Neural progenitor cell (in vitro differentiated cells): ENCODE results near the gene ZNF19. TPM values are rescaled to one million over a fixed set of nuclear protein-coding genes. Genes with fewer than 3 reads are reported as not detected.

Source experiments
- DNase-seq: peaks from one replicate; pipeline ENCODE4 v3.0.0-alpha.2; 2016; ENCODE audit warnings: low spot score
- H2AFZ ChIP-seq: fragments of 200-600 bp; sonication (generic); replicated peaks from 2 replicates; pipeline ENCODE4 v1.6.1; 2016; ENCODE audit warnings: antibody characterized with exemption
- H3F3A ChIP-seq: fragments of 200-600 bp; sonication (generic); 2 replicates; pipeline ENCODE4 v1.6.1; 2016; ENCODE audit warnings: antibody characterized with exemption, low read depth
- H3K27ac ChIP-seq: fragments of 200-600 bp; sonication (generic); 2 replicates; pipeline ENCODE4 v1.5.1; 2016; ENCODE audit warnings: mild to moderate bottlenecking
- H3K27me3 ChIP-seq: fragments of 200-600 bp; sonication (generic); 2 replicates; pipeline ENCODE4 v1.6.1; 2016; ENCODE audit warnings: mild to moderate bottlenecking, moderate library complexity
- H3K36me3 ChIP-seq: fragments of 200-600 bp; sonication (generic); 2 replicates; pipeline ENCODE4 v1.5.1; 2016
- H3K4me1 ChIP-seq: fragments of 200-600 bp; sonication (generic); 2 replicates; pipeline ENCODE4 v1.6.1; 2016; ENCODE audit warnings: mixed run types
- H3K4me2 ChIP-seq: fragments of 200-600 bp; sonication (generic); 2 replicates; pipeline ENCODE4 v1.6.1; 2016
- H3K4me3 ChIP-seq: fragments of 200-600 bp; sonication (generic); 2 replicates; pipeline ENCODE4 v1.5.1; 2016
- H3K79me2 ChIP-seq: fragments of 200-600 bp; sonication (generic); 2 replicates; pipeline ENCODE4 v1.6.1; 2016; ENCODE audit warnings: low read depth
- H3K9ac ChIP-seq: fragments of 200-600 bp; sonication (generic); 2 replicates; pipeline ENCODE4 v1.6.1; 2016
- H3K9me3 ChIP-seq: fragments of 200-600 bp; sonication (generic); 2 replicates; pipeline ENCODE4 v1.5.1; 2016; ENCODE audit warnings: low read depth
- H4K20me1 ChIP-seq: fragments of 200-600 bp; sonication (generic); 2 replicates; pipeline ENCODE4 v1.6.1; 2016; ENCODE audit warnings: low read depth
- H3K27ac Mint-ChIP-seq: 3 replicates; pipeline ENCODE4 v1.8.0; 2021; ENCODE audit warnings: mixed read lengths
- H3K27me3 Mint-ChIP-seq: 2 replicates; pipeline ENCODE4 v1.8.0; 2022; ENCODE audit warnings: low read depth, mild to moderate bottlenecking, inconsistent platforms, moderate library complexity, mixed read lengths; ENCODE audit not compliant: insufficient read depth
- H3K36me3 Mint-ChIP-seq: 3 replicates; pipeline ENCODE4 v1.8.0; 2021; ENCODE audit warnings: mixed read lengths
- H3K4me1 Mint-ChIP-seq: 3 replicates; pipeline ENCODE4 v1.8.0; 2021; ENCODE audit warnings: mixed read lengths
- H3K4me3 Mint-ChIP-seq: 3 replicates; pipeline ENCODE4 v1.8.0; 2021; ENCODE audit warnings: mild to moderate bottlenecking, moderate library complexity, mixed read lengths
- H3K9me3 Mint-ChIP-seq: 3 replicates; pipeline ENCODE4 v1.8.0; 2020; ENCODE audit warnings: mixed read lengths
- EZH2 ChIP-seq: fragments of 200-600 bp; sonication (generic); IDR thresholded peaks from 2 replicates; pipeline ENCODE4 v1.6.1; 2017; ENCODE audit warnings: antibody characterized with exemption, mild to moderate bottlenecking, moderate library complexity
- EZH2phosphoT487 ChIP-seq: fragments of 200-600 bp; sonication (generic); IDR thresholded peaks from 2 replicates; pipeline ENCODE4 v1.6.1; 2017; ENCODE audit warnings: antibody characterized with exemption
- total RNA-seq: library from RNA; depleted of rRNA; stranded (reverse); fragments of >200 nt; gene quantifications from 2 replicates; pipeline ENCODE4 v1.2.3, GENCODE V29; 2015; ENCODE audit warnings: low replicate concordance
- TF ChIP-seq, protein P1 (sequence below): fragments of 200-600 bp; sonication (generic); IDR thresholded peaks from 2 replicates; pipeline ENCODE4 v1.5.1; 2017; ENCODE audit warnings: antibody characterized with exemption, mild to moderate bottlenecking

Gene ZNF19
- total RNA-seq, 1 donor from 2014 or later = 13.9 TPM

- H3K36me3 ChIP-seq = no peaks in the 10 kb centered on the region
- no peaks in the 10 kb centered on the region for H3K27me3 ChIP-seq
- Mint-ChIP-seq H3K27me3 (no peaks in the 10 kb centered on the region), H3K36me3 (peaks cover 9% of the 10 kb centered on the region), H3K4me3 (peak overlapping the region; percentile 46), H3K9me3 (no peaks in the 10 kb centered on the region), H3K27ac (no peak overlapping the region), H3K4me1 (peaks cover 26% of the 10 kb centered on the region)
- peaks cover 32% of the 10 kb centered on the region for H3K79me2 ChIP-seq
- H3F3A ChIP-seq = no peaks in the 10 kb centered on the region
- DNase-seq = no peak
- peaks cover 7% of the 10 kb centered on the region for H3K4me1 ChIP-seq
- H3K4me2 ChIP-seq = peak overlapping the region; percentile 100
- TF ChIP-seq EZH2 (no peak), EZH2phosphoT487 (no peak)
- TF ChIP-seq, protein P1, sequence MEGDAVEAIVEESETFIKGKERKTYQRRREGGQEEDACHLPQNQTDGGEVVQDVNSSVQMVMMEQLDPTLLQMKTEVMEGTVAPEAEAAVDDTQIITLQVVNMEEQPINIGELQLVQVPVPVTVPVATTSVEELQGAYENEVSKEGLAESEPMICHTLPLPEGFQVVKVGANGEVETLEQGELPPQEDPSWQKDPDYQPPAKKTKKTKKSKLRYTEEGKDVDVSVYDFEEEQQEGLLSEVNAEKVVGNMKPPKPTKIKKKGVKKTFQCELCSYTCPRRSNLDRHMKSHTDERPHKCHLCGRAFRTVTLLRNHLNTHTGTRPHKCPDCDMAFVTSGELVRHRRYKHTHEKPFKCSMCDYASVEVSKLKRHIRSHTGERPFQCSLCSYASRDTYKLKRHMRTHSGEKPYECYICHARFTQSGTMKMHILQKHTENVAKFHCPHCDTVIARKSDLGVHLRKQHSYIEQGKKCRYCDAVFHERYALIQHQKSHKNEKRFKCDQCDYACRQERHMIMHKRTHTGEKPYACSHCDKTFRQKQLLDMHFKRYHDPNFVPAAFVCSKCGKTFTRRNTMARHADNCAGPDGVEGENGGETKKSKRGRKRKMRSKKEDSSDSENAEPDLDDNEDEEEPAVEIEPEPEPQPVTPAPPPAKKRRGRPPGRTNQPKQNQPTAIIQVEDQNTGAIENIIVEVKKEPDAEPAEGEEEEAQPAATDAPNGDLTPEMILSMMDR = no peak
- no peaks in the 10 kb centered on the region for H3K9me3 ChIP-seq
- H2AFZ ChIP-seq = no peak overlapping the region
- H3K27ac ChIP-seq = no peak overlapping the region
- no peaks in the 10 kb centered on the region for H4K20me1 ChIP-seq
- no peak overlapping the region for H3K9ac ChIP-seq
- H3K4me3 ChIP-seq = no peak overlapping the region
These were observed 28.9 kb downstream of the ZNF19 start for GRCh38 chr16:71460236-71460635.

GRCh38 chr16:71459510-71459909, 29.6 kb downstream of the ZNF19 start:
- Histone ChIP-seq H4K20me1 (no peaks in the 10 kb centered on the region), H3K9ac (no peak overlapping the region), H3K27me3 (no peaks in the 10 kb centered on the region), H3K4me1 (peaks cover 7% of the 10 kb centered on the region), H3K4me3 (no peak overlapping the region), H3K79me2 (peaks cover 32% of the 10 kb centered on the region), H3F3A (no peaks in the 10 kb centered on the region), H3K9me3 (no peaks in the 10 kb centered on the region), H3K4me2 (no peak overlapping the region), H2AFZ (no peak overlapping the region), H3K36me3 (no peaks in the 10 kb centered on the region), H3K27ac (no peak overlapping the region)
- no peak overlapping the region for H3K27ac Mint-ChIP-seq
- peaks cover 5% of the 10 kb centered on the region for H3K9me3 Mint-ChIP-seq
- H3K4me1 Mint-ChIP-seq = peaks cover 26% of the 10 kb centered on the region
- no peak overlapping the region for H3K4me3 Mint-ChIP-seq
- peaks cover 16% of the 10 kb centered on the region for H3K36me3 Mint-ChIP-seq
- no peaks in the 10 kb centered on the region for H3K27me3 Mint-ChIP-seq
- no peak for DNase-seq
- TF ChIP-seq, protein P1 = no peak
- TF ChIP-seq EZH2phosphoT487 = no peak
- TF ChIP-seq EZH2 = no peak

GRCh38 chr16:71456801-71457200, 32.3 kb downstream of the ZNF19 start:
- Mint-ChIP-seq H3K9me3 (peaks cover 12% of the 10 kb centered on the region), H3K4me1 (peaks cover 16% of the 10 kb centered on the region), H3K4me3 (no peak overlapping the region), H3K36me3 (peaks cover 41% of the 10 kb centered on the region), H3K27ac (no peak overlapping the region), H3K27me3 (no peaks in the 10 kb centered on the region)
- Histone ChIP-seq H3K4me1 (peaks cover 7% of the 10 kb centered on the region), H2AFZ (no peak overlapping the region), H3K79me2 (peaks cover 30% of the 10 kb centered on the region), H3K4me3 (no peak overlapping the region), H4K20me1 (no peaks in the 10 kb centered on the region), H3K9ac (no peak overlapping the region), H3K27ac (no peak overlapping the region), H3K9me3 (no peaks in the 10 kb centered on the region), H3F3A (no peaks in the 10 kb centered on the region), H3K27me3 (no peaks in the 10 kb centered on the region), H3K36me3 (no peaks in the 10 kb centered on the region), H3K4me2 (no peak overlapping the region)
- TF ChIP-seq EZH2 = no peak
- no peak for DNase-seq

DNA sequence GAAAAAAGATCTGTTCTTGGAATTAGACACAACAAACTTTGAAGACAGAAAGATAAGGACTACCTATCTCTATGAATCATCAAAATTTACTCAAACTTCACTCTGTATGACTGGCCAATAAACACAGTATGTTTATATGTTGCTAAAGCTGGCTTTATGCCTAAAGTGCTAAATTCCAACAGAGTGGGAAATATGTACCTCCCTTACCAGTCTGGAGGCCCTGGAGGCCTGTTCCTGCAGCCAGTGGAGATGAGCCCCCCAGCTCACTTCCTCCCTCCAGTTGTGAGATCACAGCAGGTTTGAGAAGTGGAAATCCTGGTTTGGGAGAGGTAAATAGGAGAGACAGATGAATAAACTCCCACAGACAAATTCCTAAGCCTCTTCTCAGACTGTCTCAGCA, 36.1 kb downstream of the ZNF19 start:
- no peaks in the 10 kb centered on the region for H3K4me1 Mint-ChIP-seq
- Histone ChIP-seq H3K4me2 (no peak overlapping the region), H3K27me3 (no peaks in the 10 kb centered on the region), H3K27ac (no peak overlapping the region), H3K36me3 (peaks cover 29% of the 10 kb centered on the region), H3F3A (peaks cover 15% of the 10 kb centered on the region), H2AFZ (no peak overlapping the region), H4K20me1 (no peaks in the 10 kb centered on the region), H3K9me3 (peaks cover 21% of the 10 kb centered on the region), H3K79me2 (no peaks in the 10 kb centered on the region), H3K4me1 (no peaks in the 10 kb centered on the region), H3K9ac (no peak overlapping the region), H3K4me3 (no peak overlapping the region)
- peaks cover 40% of the 10 kb centered on the region for H3K9me3 Mint-ChIP-seq
- H3K27ac Mint-ChIP-seq = no peak overlapping the region
- no peak overlapping the region for H3K4me3 Mint-ChIP-seq
- DNase-seq = no peak
- no peaks in the 10 kb centered on the region for H3K27me3 Mint-ChIP-seq
- TF ChIP-seq EZH2 (no peak), EZH2phosphoT487 (no peak)
- TF ChIP-seq, protein P1 = no peak
- peaks cover 78% of the 10 kb centered on the region for H3K36me3 Mint-ChIP-seq
